MCF 10A (cell line): ENCODE data around the gene SMIM20. TPM values are rescaled to one million over a fixed set of nuclear protein-coding genes. Genes with fewer than 3 reads are reported as not detected.

Experiments used
- BruUV-seq: library from RNA; stranded (reverse); fragments of 400-500 nt; replicated peaks from 2 replicates; lab custom pipeline; 2021; lab: Mats Ljungman, UMichigan
- CTCF ChIA-PET: fragments of 300-600 bp; sonication (Branson Sonifier 250); formaldehyde crosslinking; extraction: SDS; loops from one replicate; lab custom pipeline; 2021; ENCODE audit warnings: antibody characterized with exemption, inconsistent platforms; lab: Yijun Ruan, JAX
- POLR2A ChIA-PET: fragments of 300-600, 350-650 bp; sonication (Branson Sonifier 250); formaldehyde crosslinking; extraction: SDS; loops from one replicate; lab custom pipeline; 2020; ENCODE audit warnings: antibody characterized with exemption, inconsistent platforms; lab: Yijun Ruan, JAX
- DNase-seq: peaks from one replicate; pipeline ENCODE4 v3.0.0-alpha.2; 2018; ENCODE audit not compliant: unreplicated experiment
- H3K27ac Mint-ChIP-seq: one replicate; pipeline ENCODE4 v1.8.0; 2022; ENCODE audit warnings: mild to moderate bottlenecking, low read depth, mixed read lengths; ENCODE audit not compliant: unreplicated experiment
- H3K27me3 Mint-ChIP-seq: one replicate; pipeline ENCODE4 v1.8.0; 2022; ENCODE audit warnings: mixed read lengths; ENCODE audit not compliant: insufficient read depth, unreplicated experiment
- H3K36me3 Mint-ChIP-seq: one replicate; pipeline ENCODE4 v1.8.0; 2022; ENCODE audit warnings: mild to moderate bottlenecking, moderate library complexity, mixed read lengths; ENCODE audit not compliant: insufficient read depth, unreplicated experiment
- H3K4me1 Mint-ChIP-seq: one replicate; pipeline ENCODE4 v1.8.0; 2022; ENCODE audit warnings: mixed read lengths; ENCODE audit not compliant: insufficient read depth, unreplicated experiment
- H3K4me3 Mint-ChIP-seq: one replicate; pipeline ENCODE4 v1.8.0; 2022; ENCODE audit warnings: mild to moderate bottlenecking, moderate library complexity, mixed read lengths; ENCODE audit not compliant: unreplicated experiment
- H3K9me3 Mint-ChIP-seq: one replicate; pipeline ENCODE4 v1.8.0; 2022; ENCODE audit warnings: mixed read lengths; ENCODE audit not compliant: unreplicated experiment
- CTCF ChIP-seq: fragments of 200-600 bp; IDR thresholded peaks from one replicate; pipeline ENCODE4 v1.8.0; 2022; ENCODE audit warnings: antibody characterized with exemption, mild to moderate bottlenecking; ENCODE audit not compliant: unreplicated experiment
- intact Hi-C: fragments of 100-400 bp; cut with micrococcal nuclease; formaldehyde crosslinking; loops from 2 replicates; pipeline ENCODE4 v1.14.1; 2022
- total RNA-seq: library from RNA; stranded (reverse); gene quantifications from 2 replicates; pipeline ENCODE4 v1.2.3, GENCODE V29; 2022

Gene SMIM20
- total RNA-seq, 1 experiment from 2014 or later = 38.2 TPM

DNA sequence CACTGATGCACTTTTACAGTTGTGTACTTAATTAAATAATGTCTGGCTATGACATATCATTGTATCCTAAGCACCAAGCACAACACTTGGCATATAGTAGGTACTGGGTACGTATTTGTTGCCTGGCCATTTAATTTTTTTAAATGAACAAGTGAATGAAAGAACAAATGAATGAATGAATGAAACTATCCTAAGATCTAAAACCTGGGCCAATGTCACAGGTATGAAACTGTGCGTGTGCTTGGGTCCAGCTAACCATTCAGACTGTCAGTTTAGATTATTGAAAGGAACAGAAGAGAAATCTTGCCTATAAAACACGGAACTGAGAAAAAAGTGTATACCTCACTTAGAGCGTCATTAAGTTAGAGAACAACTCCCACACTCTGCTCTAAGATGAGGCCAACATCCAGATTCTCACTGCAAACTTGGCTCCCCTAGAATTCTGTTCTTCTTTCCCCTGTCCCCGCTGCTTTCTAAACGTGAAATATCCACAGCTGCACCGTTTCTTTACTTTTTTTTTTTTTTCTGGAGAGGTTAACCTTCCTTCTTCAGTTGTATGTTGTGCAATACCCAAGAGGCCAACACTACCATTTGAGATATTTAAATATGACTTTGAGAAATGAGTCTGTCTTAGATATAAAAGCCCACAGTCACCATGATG lies 33.9 kb upstream of the SMIM20 start:
- ChIA-PET CTCF (interaction anchor here (0.6 kb wide), 1 partner anchor 21 kb away, joined by 3 read pairs; no protein-coding TSS in a partner anchor), POLR2A (no interaction called here)

DNA sequence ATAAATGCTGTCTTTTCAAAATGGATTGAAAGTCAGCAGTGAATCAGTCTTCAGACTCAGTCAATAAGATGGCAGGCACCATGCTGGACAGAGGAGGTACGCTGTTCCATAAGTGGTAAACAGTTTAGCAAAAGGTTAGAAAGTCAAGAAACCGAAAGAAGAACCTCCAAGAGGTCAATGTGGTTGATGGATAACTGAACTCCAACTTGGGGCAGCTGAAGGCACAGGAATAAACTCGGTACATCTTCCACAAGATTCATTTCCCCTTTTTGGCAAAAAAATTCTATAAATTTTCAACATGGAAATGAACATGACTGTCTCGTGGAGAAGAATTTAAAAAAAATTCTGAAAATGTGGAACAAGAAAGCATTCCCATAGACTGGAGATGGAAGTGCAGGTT lies 32.8 kb upstream of the SMIM20 start:
- no peaks in the 10 kb centered on the region for H3K27me3 Mint-ChIP-seq
- peaks cover 12% of the 10 kb centered on the region for H3K4me1 Mint-ChIP-seq
- no TSS peak for BruUV-seq
- TF ChIP-seq CTCF = no peak
- intact Hi-C loops = no loop called here
- no peaks in the 10 kb centered on the region for H3K9me3 Mint-ChIP-seq
- no peak for DNase-seq
- no peaks in the 10 kb centered on the region for H3K36me3 Mint-ChIP-seq
- H3K4me3 Mint-ChIP-seq = no peak overlapping the region
- CTCF ChIA-PET = no interaction called here
- no peak overlapping the region for H3K27ac Mint-ChIP-seq
- POLR2A ChIA-PET = interaction anchor here (0.6 to 0.7 kb wide), 2 partner anchors 11 to 105 kb away, joined by 3 read pairs; no protein-coding TSS in a partner anchor

More for the DNA sequence above, 33.9 kb upstream of the SMIM20 start:
- BruUV-seq = no TSS peak
- intact Hi-C loops = no loop called here
- Mint-ChIP-seq H3K4me1 (peaks cover 12% of the 10 kb centered on the region), H3K9me3 (no peaks in the 10 kb centered on the region), H3K4me3 (no peak overlapping the region), H3K36me3 (no peaks in the 10 kb centered on the region), H3K27me3 (no peaks in the 10 kb centered on the region), H3K27ac (no peak overlapping the region)
- no peak for DNase-seq
- TF ChIP-seq CTCF = no peak

- CTCF ChIA-PET = no interaction called here
- BruUV-seq = no TSS peak
- no peak for TF ChIP-seq CTCF
These were observed 31.8 kb upstream of the SMIM20 start for GRCh38 chr4:25882226-25882625.

DNA sequence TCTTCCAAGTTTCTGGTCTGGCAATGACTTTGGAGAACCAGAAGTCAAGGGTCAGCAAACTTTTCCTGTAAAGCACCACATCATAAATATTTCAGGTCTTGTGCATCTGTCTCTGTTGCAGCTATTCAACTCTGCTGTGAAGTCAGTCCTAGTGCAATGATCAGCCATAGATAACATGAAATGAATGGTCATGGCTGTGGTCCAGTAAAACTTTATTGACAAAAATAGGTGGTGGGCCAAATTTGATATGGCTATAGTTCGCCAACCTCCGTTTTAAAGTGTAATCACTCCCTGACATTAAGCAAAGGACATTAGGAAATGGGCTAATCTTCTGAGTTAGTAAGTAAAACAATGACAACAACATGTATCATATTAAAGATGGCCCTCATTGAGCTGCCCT lies 30.5 kb upstream of the SMIM20 start:
- POLR2A ChIA-PET = interaction anchor here (1.5 kb wide), 1 partner anchor 22 kb away, joined by 3 read pairs; no protein-coding TSS in a partner anchor
- Mint-ChIP-seq H3K27me3 (no peaks in the 10 kb centered on the region), H3K4me3 (no peak overlapping the region), H3K4me1 (peaks cover 12% of the 10 kb centered on the region), H3K27ac (no peak overlapping the region), H3K9me3 (no peaks in the 10 kb centered on the region), H3K36me3 (no peaks in the 10 kb centered on the region)
- intact Hi-C loops = no loop called here
- no peak for DNase-seq
- TF ChIP-seq CTCF = no peak
- BruUV-seq = no TSS peak
- CTCF ChIA-PET = no interaction called here

More at GRCh38 chr4:25882226-25882625, 31.8 kb upstream of the SMIM20 start:
- no peaks in the 10 kb centered on the region for H3K36me3 Mint-ChIP-seq
- no peaks in the 10 kb centered on the region for H3K9me3 Mint-ChIP-seq
- intact Hi-C loops = no loop called here
- H3K27ac Mint-ChIP-seq = no peak overlapping the region
- peaks cover 12% of the 10 kb centered on the region for H3K4me1 Mint-ChIP-seq
- no peak overlapping the region for H3K4me3 Mint-ChIP-seq
- POLR2A ChIA-PET = interaction anchor here (0.7 kb wide), 1 partner anchor 1526 kb away, joined by 3 read pairs; no protein-coding TSS in a partner anchor
- no peaks in the 10 kb centered on the region for H3K27me3 Mint-ChIP-seq
- DNase-seq = no peak
